Measurements from ENCODE around the gene FBXW4.
A peak's percentile ranks its signal among the peaks of the same experiment; 100 is the strongest.

The FBXW4 gene

DNA sequence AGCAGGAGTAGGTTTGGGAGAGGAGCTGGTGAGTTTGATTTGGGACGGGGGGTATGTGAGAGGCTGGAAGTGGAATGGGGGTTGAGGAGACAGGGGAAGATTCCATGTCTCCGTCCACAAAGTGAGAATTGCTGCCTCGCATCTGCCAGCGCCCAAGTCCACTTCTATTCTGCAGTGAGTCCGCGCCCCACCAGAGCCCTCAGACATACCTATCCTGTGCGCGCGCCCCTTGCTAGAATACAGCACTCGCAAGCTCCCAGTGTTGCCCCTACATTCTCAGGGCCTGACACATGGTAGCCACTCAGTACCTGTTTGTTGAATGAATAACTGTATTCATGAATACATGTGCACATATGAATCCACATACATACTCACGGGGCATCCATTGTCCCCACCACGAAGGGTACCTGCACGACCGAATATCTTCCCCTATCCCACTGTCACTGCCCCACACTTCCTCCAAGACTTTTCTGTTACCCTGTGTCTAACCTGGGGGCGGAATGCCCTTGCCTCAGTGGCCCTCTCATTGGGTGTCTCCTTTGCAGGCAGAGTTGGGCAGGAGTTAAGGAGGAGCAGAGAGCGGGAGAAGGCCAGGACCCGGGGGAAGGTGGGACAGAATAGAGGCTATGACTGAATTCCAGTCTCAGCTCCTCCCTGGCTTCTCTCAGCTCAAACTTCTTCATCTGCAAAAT lies 126.8 kb downstream of the FBXW4 start:
- in situ Hi-C loops (cut with MboI; ENCODE audit: low sequenced_read_pairs, unreplicated experiment), result loop anchor here (25.0 kb wide), 2 partner anchors 256 to 356 kb away; no protein-coding TSS in a partner anchor
- no peak for DNase-seq (ENCODE audit: low spot score)
- TF ChIP-seq, protein P1, sequence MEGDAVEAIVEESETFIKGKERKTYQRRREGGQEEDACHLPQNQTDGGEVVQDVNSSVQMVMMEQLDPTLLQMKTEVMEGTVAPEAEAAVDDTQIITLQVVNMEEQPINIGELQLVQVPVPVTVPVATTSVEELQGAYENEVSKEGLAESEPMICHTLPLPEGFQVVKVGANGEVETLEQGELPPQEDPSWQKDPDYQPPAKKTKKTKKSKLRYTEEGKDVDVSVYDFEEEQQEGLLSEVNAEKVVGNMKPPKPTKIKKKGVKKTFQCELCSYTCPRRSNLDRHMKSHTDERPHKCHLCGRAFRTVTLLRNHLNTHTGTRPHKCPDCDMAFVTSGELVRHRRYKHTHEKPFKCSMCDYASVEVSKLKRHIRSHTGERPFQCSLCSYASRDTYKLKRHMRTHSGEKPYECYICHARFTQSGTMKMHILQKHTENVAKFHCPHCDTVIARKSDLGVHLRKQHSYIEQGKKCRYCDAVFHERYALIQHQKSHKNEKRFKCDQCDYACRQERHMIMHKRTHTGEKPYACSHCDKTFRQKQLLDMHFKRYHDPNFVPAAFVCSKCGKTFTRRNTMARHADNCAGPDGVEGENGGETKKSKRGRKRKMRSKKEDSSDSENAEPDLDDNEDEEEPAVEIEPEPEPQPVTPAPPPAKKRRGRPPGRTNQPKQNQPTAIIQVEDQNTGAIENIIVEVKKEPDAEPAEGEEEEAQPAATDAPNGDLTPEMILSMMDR (IDR thresholded peaks at IDR 0.05; ENCODE audit: borderline replicate concordance, control extremely low read depth, extremely low read depth, insufficient read depth, missing control alignments), result no peak

GRCh38 chr10:101567165-101568006 lies 127.6 kb downstream of the FBXW4 start:
- in situ Hi-C loops (cut with MboI; ENCODE audit: low sequenced_read_pairs, unreplicated experiment), result loop anchor here (25.0 kb wide), 2 partner anchors 255 to 355 kb away; no protein-coding TSS in a partner anchor
- DNase-seq (ENCODE audit: low spot score), result no peak
- TF ChIP-seq, protein P1 (IDR thresholded peaks at IDR 0.05; ENCODE audit: borderline replicate concordance, control extremely low read depth, extremely low read depth, insufficient read depth, missing control alignments), result no peak

- DNase-seq (ENCODE audit: low spot score), result peak; percentile 72
These were observed 128.4 kb downstream of the FBXW4 start for GRCh38 chr10:101566333-101567164.

DNA sequence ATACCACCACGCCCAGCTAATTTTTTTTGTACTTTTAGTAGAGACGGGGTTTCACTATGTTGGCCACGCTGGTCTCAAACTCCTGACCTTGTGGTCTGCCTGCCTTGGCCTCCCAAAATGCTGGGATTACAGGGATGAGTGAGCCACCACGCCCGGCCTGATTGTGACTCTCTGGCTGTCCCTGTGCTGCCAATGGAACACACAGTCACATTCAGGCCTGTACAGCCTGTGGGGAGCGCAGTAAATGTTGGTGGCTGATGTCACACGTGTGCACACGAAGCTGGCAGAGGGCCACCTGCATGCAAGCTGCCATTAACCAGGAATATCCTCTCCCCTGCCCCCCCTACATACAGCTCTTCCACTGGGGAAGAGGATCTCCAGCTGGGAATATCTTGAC lies 129.0 kb downstream of the FBXW4 start:
- DNase-seq (ENCODE audit: low spot score), result no peak
- in situ Hi-C loops (cut with MboI; ENCODE audit: low sequenced_read_pairs, unreplicated experiment), result loop anchor here (25.0 kb wide), 2 partner anchors 254 to 354 kb away; no protein-coding TSS in a partner anchor
- TF ChIP-seq, protein P1 (IDR thresholded peaks at IDR 0.05; ENCODE audit: borderline replicate concordance, control extremely low read depth, extremely low read depth, insufficient read depth, missing control alignments), result no peak

More at GRCh38 chr10:101566333-101567164, 128.4 kb downstream of the FBXW4 start:
- in situ Hi-C loops (cut with MboI; ENCODE audit: low sequenced_read_pairs, unreplicated experiment), result loop anchor here (25.0 kb wide), 2 partner anchors 254 to 354 kb away; no protein-coding TSS in a partner anchor
- TF ChIP-seq, protein P1 (IDR thresholded peaks at IDR 0.05; ENCODE audit: borderline replicate concordance, control extremely low read depth, extremely low read depth, insufficient read depth, missing control alignments), result no peak

GRCh38 chr10:101565370-101565900 lies 129.5 kb downstream of the FBXW4 start:
- in situ Hi-C loops (cut with MboI; ENCODE audit: low sequenced_read_pairs, unreplicated experiment), result loop anchor here (25.0 kb wide), 2 partner anchors 253 to 353 kb away; no protein-coding TSS in a partner anchor
- no peak for DNase-seq (ENCODE audit: low spot score)
- TF ChIP-seq, protein P1 (IDR thresholded peaks at IDR 0.05; ENCODE audit: borderline replicate concordance, control extremely low read depth, extremely low read depth, insufficient read depth, missing control alignments), result no peak
